Activated CD8-positive, alpha-beta T cell treated with anti-CD3 and anti-CD28 coated beads for 36 hours (primary cell): Measurements from ENCODE around the gene GALNT1. TPM values are rescaled to one million over a fixed set of nuclear protein-coding genes. Genes with fewer than 3 reads are reported as not detected.

Experiments used
- ATAC-seq: fragments of 200-7000 bp; cut with Tn5 transposase; one replicate; pipeline ENCODE4 v1.10.0; 2021; ENCODE audit warnings: mild to moderate bottlenecking, moderate library complexity
- CTCF ChIA-PET: fragments of 350-600 bp; sonication (Branson Sonifier 250); formaldehyde crosslinking; loops from one replicate; lab custom pipeline; 2021; ENCODE audit warnings: antibody characterized with exemption; lab: Charles Lee
- POLR2A ChIA-PET: fragments of 350-600 bp; sonication (Branson Sonifier 250); formaldehyde crosslinking; loops from one replicate; lab custom pipeline; 2021; ENCODE audit warnings: antibody characterized with exemption; lab: Charles Lee
- DNase-seq: peaks from one replicate; pipeline ENCODE4 v3.0.0-alpha.2; 2020
- H3K27ac Mint-ChIP-seq: one replicate; pipeline ENCODE4 v1.8.0; 2021; ENCODE audit warnings: mild to moderate bottlenecking, mixed read lengths
- H3K27me3 Mint-ChIP-seq: one replicate; pipeline ENCODE4 v1.8.0; 2021; ENCODE audit warnings: mixed read lengths
- H3K36me3 Mint-ChIP-seq: one replicate; pipeline ENCODE4 v1.8.0; 2021; ENCODE audit warnings: low read depth, mixed read lengths
- H3K4me1 Mint-ChIP-seq: one replicate; pipeline ENCODE4 v1.8.0; 2021; ENCODE audit warnings: low read depth, mixed read lengths
- H3K4me3 Mint-ChIP-seq: one replicate; pipeline ENCODE4 v1.8.0; 2021; ENCODE audit warnings: mild to moderate bottlenecking, moderate library complexity, mixed read lengths
- H3K9me3 Mint-ChIP-seq: one replicate; pipeline ENCODE4 v1.8.0; 2021; ENCODE audit warnings: mixed read lengths
- CTCF ChIP-seq: fragments of 200-600 bp; IDR thresholded peaks from one replicate; pipeline ENCODE4 v1.8.0; 2022; ENCODE audit warnings: antibody characterized with exemption, mild to moderate bottlenecking
- intact Hi-C: fragments of 100-400 bp; cut with micrococcal nuclease; formaldehyde crosslinking; loops from one replicate; pipeline ENCODE4 v1.10.0; 2022
- total RNA-seq, 2 experiments: library from RNA; stranded (reverse); gene quantifications; one replicate each; pipeline ENCODE4 v1.2.3, GENCODE V29; 2021

The GALNT1 gene
- total RNA-seq, 2 experiments from 2014 or later = 38.2 to 38.8 TPM

DNA sequence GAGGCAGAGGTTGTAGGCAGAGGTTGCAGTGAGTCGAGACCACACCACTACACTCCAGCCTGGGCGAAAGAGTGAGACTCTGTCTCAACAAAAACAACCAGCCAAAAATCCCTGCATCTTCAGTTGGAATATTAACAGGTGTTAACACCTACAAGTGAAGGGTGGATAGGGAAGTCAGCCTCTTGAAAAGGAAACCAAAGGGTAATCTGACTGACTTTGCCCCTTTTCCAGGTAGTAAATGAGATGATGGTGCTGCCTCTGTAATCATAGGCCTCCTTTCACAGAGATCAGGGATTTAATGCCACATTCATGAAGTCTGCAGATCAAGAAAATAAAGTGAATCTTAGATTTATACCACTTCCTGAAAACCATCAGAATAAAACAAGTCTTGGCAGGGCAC is 133.6 kb downstream of the GALNT1 start:
- Mint-ChIP-seq H3K4me1 (no peaks in the 10 kb centered on the region), H3K27ac (no peak overlapping the region), H3K36me3 (peaks cover 26% of the 10 kb centered on the region), H3K27me3 (no peaks in the 10 kb centered on the region), H3K9me3 (peaks cover 27% of the 10 kb centered on the region), H3K4me3 (no peak overlapping the region)
- POLR2A ChIA-PET = no interaction called here
- ATAC-seq (no peak), DNase-seq (no peak)
- intact Hi-C loops = no loop called here
- CTCF ChIA-PET = no interaction called here
- no peak for TF ChIP-seq CTCF

DNA sequence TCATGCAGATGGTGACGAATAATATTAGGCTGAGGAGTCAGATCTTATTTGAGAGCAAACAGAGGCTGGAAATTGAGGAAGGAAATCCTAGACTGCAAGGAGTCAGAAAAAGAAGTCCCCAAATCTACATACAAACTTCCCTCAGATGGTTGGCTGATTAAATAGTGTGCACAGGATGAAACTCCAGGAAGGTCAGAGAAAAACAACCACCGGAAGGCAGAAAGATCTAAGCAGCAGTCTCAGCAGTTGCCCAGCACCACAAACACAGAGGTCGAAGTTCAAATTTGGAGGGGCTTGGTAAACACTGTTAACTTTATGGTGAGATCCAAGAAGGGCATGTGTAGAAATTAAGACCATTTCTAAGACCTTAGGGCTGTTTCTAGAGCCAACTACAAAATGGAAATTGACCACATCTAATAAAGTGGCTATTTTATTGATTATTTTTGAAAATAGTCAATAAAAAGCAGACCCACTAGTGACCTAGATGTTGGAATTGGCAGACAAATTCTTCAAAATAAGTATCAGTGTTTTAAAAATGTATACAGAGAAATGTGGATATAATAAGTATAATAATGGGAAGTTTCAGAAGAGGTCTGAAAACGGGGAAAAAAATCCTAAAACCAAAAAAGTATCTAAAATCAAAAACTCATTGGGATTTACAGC is 134.8 kb downstream of the GALNT1 start:
- ChIA-PET POLR2A (no interaction called here), CTCF (no interaction called here)

DNA sequence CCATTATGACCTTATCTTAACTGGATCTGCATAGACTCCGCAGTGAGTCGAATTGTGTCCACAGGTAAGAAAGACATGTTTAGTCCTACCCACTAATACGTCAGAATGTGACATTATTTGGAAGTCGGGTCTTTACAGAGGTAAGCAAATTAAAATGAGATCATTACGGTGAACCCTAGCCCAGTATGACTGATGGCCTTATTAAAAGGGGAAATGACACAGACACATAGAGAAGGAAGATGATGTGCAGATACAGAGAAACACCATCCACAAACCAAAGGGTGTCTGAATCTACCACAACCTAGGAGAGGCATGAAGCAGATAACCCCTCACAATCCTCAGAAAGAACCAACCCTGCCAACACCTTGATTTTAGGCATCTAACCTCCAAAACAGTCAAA is 135.6 kb downstream of the GALNT1 start:
- Mint-ChIP-seq H3K4me1 (no peaks in the 10 kb centered on the region), H3K9me3 (peaks cover 30% of the 10 kb centered on the region), H3K36me3 (peaks cover 14% of the 10 kb centered on the region), H3K4me3 (no peak overlapping the region), H3K27ac (no peak overlapping the region), H3K27me3 (peaks cover 2% of the 10 kb centered on the region)
- intact Hi-C loops = no loop called here
- ChIA-PET CTCF (no interaction called here), POLR2A (no interaction called here)
- TF ChIP-seq CTCF = no peak
- ATAC-seq (no peak), DNase-seq (no peak)

More for the DNA sequence above, 134.8 kb downstream of the GALNT1 start:
- TF ChIP-seq CTCF = no peak
- no peak for DNase-seq
- intact Hi-C loops = no loop called here
- Mint-ChIP-seq H3K4me1 (no peaks in the 10 kb centered on the region), H3K27me3 (peaks cover 2% of the 10 kb centered on the region), H3K9me3 (peaks cover 30% of the 10 kb centered on the region), H3K27ac (no peak overlapping the region), H3K36me3 (peaks cover 20% of the 10 kb centered on the region), H3K4me3 (no peak overlapping the region)
- no peak for ATAC-seq

DNA sequence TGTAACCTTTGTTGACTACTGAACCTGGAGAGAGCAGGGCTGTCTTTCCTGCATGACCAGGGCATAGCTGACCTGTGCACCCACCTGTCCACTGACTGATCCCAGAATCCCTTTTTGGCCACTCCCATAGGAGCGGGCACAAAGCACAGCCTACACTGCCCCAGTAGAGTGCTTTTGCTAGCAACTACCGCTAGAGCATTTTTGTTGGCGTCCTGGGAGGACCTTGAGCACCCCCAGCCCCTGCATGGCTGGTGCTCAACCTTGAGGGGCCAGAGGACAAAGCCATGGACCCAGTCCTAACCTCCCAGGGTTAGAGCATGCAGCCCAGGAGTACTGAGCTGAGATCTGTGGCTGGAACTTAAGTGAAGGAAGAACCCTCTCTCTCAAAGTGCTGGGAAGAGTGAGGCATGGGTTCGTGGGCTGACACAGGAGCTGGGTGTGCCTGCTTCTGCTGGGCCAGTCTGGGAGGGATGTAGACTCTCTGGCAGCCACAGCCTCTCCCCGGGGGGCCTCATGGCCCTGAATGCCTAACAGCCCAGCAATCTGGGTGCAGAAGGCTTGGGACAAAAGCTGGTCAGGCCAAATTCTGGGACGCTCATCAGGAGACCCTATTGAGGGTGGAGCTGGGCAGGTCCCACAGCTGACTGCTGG is 140.0 kb downstream of the GALNT1 start:
- CTCF ChIA-PET = no interaction called here
- POLR2A ChIA-PET = no interaction called here
- intact Hi-C loops = no loop called here
- Mint-ChIP-seq H3K36me3 (no peaks in the 10 kb centered on the region), H3K4me1 (no peaks in the 10 kb centered on the region), H3K27ac (no peak overlapping the region), H3K27me3 (peaks cover 4% of the 10 kb centered on the region), H3K4me3 (no peak overlapping the region), H3K9me3 (peaks cover 25% of the 10 kb centered on the region)
- TF ChIP-seq CTCF = no peak
- no peak for DNase-seq
- ATAC-seq = no peak

DNA sequence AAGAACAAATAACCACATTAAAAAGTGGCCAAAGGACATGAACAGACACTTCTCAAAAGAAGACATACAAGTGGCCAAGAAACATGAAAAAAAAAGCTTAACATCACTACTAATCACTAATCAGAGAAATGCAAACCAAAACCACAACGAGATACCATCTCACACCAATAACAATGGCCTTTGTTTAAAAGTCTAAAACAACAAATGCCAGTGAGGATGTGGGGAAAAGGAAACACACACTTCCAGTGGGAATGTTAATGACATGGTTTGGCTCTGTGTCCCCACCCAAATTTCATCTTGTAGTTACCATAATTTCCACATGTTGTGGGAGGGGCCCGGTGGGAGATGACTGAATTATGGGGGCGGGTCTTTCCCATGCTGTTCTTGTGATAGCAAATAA is 147.1 kb downstream of the GALNT1 start:
- intact Hi-C loops = no loop called here
- no peaks in the 10 kb centered on the region for H3K36me3 Mint-ChIP-seq

More for the DNA sequence above, 147.1 kb downstream of the GALNT1 start:
- Mint-ChIP-seq H3K9me3 (peaks cover 4% of the 10 kb centered on the region), H3K27ac (no peak overlapping the region), H3K4me3 (no peak overlapping the region), H3K27me3 (peaks cover 2% of the 10 kb centered on the region), H3K4me1 (no peaks in the 10 kb centered on the region)
- ChIA-PET CTCF (no interaction called here), POLR2A (interaction anchor here (0.6 kb wide), 1 partner anchor 14 kb away, joined by 4 read pairs; no protein-coding TSS in a partner anchor)
- no peak for DNase-seq
- ATAC-seq = no peak
- TF ChIP-seq CTCF = no peak
